Head of caudate nucleus (tissue), 42 donors: ENCODE results near the gene SIAH3.

Experiments used
- DNase-seq, 42 donors: peaks; one replicate each; pipeline versions ENCODE4 v3.0.0 to v3.0.0-alpha.2; 2020 to 2021; ENCODE audit warnings: mixed read lengths in 7 of 42
- intact Hi-C: fragments of 100-400 bp; cut with DNase I; formaldehyde crosslinking; loops from one replicate; pipeline ENCODE4 v1.15.0; 2022

SIAH3 gene

GRCh38 chr13:45865414-45865813 lies 13.9 kb upstream of the SIAH3 start:
- DNase-seq = no peak
- intact Hi-C loops = no loop called here

- peak in 37 of 42 donors; percentile 22 to 81 (median 53) for DNase-seq
- intact Hi-C loops = no loop called here
These were observed 12.4 kb upstream of the SIAH3 start for GRCh38 chr13:45863709-45864590.

GRCh38 chr13:45861322-45861721 lies 9.8 kb upstream of the SIAH3 start:
- intact Hi-C loops = no loop called here
- no peak for DNase-seq

- no peak for DNase-seq
- intact Hi-C loops = no loop called here
These were observed 8.7 kb upstream of the SIAH3 start for GRCh38 chr13:45860240-45860639.

GRCh38 chr13:45859705-45860104 lies 8.2 kb upstream of the SIAH3 start:
- intact Hi-C loops = no loop called here
- DNase-seq = no peak

- intact Hi-C loops = no loop called here
These were observed 941 bp upstream of the SIAH3 start for GRCh38 chr13:45852494-45852893.

DNA sequence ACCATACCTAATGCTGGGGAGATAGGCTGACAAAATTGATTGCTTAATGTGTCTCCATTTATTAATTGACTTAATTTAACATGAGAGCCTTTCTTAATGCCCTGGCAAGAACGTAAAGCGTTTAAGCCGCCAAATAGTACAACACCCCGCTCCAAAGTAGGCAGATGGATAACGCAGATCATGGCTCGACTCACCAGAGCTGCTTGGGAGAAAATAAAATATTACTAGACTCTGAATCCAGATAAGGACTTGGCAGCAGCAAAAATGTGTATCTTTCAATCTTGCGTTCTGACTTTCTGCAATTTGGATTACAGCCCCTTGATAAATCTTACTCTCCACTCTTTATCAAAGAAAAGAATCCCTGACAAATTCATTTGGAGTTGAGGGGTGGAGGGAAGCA lies 403 bp upstream of the SIAH3 start:
- intact Hi-C loops = no loop called here
- DNase-seq = peak in 3 of 42 donors; percentile 7 to 18 (median 14)

More at GRCh38 chr13:45852494-45852893, 941 bp upstream of the SIAH3 start:
- peak in 3 of 42 donors; percentile 5 to 12 (median 8) for DNase-seq

DNA sequence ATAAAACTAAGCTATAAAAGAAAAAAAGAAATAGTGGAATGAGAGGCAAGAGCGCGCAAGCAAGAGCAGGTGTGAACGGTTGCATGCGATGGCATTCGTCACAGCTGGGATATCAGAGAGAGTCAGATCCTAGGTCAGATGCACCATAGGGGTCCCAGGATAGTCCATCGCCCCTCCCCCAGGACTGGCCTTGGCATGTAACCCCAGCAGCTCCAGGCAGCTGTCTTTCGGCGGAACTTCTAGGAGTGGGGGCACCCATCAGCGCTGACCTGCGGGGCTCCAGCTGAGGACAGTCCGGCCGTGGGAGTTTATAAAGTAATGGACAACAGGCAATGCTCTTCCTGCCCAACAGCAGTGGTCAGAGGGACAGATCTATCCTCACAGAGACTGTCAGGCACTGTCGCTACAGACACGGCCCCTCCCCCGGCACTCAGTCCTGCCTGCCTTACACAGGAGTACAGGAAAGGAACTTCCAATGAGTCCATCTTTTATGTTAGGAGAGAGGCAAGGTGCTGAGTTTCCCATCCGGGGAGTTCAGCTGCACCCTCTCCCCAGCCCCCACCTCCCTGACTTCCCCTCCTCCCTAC lies 1.4 kb downstream of the SIAH3 start:
- peak in 1 of 42 donors; percentile 2 for DNase-seq
- intact Hi-C loops = no loop called here

- intact Hi-C loops = no loop called here
These were observed 2.1 kb downstream of the SIAH3 start for GRCh38 chr13:45849408-45849807.

DNA sequence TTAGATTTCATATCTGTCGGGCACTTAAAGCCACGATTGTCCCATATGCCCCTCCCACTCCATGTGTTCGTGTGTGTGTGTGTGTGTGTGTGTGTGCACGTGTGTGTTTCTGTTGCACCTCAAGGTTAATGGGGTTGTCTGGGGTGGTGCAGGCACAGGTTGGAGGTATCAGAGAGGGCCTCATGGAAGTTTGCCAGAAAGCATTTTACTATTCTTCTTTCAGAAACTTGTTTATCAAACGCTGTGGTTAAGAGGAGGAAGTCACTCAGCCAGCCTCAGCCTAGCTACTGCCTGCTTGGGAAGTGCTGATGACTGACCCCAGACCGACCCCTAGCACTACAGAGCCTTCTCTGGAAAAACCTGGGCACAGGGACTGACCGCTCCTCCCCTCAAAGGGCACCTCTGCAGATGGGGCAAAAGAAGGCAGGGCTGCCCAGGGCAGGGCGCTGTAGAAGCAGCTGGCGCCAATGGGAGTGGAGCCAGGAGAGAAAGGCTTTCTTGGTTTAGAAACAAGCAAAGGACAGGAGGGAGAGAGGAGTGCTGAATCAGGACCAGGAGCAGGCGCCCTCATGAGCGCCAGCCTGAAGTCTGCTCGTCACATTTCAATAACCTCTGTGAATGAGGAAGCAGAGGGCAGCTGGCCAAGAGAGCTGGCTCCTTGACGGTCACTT lies 3.9 kb downstream of the SIAH3 start:
- intact Hi-C loops = no loop called here

More at GRCh38 chr13:45849408-45849807, 2.1 kb downstream of the SIAH3 start:
- no peak for DNase-seq

GRCh38 chr13:45846681-45847080 lies 4.9 kb downstream of the SIAH3 start:
- intact Hi-C loops = no loop called here
- no peak for DNase-seq

More for the DNA sequence above, 3.9 kb downstream of the SIAH3 start:
- DNase-seq = peak in 2 of 42 donors; percentile 6 to 48

DNA sequence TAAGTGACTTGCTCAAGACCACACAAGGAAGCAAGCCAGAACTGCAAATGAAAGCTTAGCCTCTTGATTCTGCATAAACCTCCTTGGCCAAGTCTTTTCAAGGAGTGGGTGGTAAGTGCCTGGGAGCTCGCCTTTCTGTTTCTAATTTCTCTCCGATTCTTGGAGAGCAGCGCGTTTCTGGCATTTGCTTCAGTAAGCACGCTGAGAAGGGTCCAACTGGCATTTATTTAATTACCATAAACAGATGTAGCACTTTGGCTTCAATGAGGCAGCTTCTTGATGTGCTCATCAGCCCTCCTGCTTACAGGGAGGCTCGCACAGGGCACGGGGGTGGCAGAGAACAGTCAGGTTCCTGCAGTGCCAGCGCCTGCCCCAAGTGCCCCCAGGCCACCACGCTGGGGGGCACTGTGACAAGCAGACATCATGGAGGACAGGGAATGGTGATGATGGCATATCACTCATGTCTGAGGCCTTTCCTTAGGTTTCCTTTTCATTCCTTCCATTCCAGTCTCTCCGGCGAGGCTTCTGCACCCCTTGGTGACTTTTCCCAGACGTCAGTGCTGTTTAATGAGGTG lies 13.3 kb downstream of the SIAH3 start:
- peak in 5 of 42 donors; percentile 12 to 59 (median 23) for DNase-seq
- intact Hi-C loops = no loop called here

GRCh38 chr13:45837111-45837510 lies 14.4 kb downstream of the SIAH3 start:
- DNase-seq = no peak
- intact Hi-C loops = no loop called here

DNA sequence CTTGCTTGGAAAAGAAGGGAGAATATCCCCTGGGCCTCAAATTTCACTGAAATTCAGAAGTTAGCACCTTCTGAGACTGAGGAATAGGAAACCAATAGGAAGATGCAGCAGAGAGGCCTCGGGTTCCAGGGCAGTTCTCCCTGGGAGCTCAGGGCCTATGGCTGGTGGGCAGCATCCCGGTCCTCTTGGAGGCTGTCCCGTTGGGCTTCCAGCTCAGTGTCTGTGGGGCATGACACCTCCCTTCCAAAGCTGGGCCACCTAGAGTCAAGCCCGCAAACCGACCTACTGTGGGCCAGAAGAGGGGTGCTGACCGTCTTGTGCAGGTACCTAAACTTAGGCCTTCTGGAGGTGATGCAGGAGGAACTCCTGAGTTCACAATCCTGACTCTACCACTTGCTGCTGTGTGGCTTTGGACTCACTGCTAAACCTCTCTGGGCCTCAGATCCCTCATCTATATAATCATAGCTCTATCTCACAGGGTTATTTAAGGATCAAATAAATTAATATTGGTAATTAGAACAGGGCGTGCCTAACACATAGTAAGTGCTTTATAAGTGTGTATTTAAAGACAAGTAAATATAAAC lies 17.1 kb downstream of the SIAH3 start:
- peak in 1 of 42 donors; percentile 32 for DNase-seq
- intact Hi-C loops = no loop called here

DNA sequence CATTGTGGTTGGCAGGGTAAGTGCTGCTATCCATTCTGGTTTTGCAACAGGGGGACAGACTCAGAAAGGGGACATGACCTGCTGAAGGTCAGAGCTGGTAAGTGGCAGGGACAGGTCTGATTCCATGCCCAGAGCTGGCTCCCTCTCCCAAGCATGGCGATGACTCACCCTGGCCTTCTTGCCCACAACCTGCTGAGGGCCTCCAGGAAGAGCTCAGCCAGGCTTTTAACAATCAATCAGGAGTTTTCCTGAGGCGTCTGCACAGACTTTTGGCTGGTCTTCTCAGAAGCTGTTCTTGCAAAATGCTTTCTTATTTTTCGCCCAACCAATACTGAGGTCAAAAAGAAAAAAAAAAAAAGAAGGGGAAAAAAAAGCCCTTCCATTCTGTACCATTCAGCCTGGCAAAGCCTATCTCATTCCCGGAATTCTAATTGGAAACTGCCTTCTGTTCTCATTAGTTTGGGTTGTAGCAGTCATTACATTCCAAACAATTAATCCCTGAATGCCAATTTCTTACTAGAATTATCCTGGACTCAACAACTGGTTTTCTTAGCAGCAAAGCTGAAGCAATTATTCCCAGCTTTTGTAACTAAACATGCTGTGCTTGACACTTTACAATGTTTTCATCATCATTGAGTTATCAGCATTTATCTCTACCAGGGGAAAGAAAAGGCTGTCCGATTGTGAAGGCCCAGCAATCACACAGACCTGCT lies 17.7 kb downstream of the SIAH3 start:
- peak in 14 of 42 donors; percentile 19 to 80 (median 39) for DNase-seq
- intact Hi-C loops = no loop called here

DNA sequence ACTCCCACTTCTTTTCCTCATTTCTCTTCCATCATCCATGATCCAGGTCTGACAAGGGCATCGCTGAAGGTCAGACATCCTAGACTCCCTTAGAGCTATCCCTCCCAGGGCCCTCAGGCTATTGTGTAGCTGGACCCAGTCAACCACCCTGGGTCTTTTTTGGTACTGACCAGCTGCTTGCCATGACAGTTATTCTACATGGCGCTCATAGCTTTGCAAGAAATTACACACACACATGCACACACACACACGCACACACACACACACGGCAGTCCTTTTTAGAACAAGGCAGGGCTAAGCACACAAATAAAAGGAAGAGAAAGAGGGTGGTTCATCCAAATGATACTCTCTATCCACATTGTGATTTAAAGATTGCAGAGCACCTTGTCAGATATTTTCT lies 18.3 kb downstream of the SIAH3 start:
- intact Hi-C loops = no loop called here
- DNase-seq = peak in 1 of 42 donors; percentile 10

DNA sequence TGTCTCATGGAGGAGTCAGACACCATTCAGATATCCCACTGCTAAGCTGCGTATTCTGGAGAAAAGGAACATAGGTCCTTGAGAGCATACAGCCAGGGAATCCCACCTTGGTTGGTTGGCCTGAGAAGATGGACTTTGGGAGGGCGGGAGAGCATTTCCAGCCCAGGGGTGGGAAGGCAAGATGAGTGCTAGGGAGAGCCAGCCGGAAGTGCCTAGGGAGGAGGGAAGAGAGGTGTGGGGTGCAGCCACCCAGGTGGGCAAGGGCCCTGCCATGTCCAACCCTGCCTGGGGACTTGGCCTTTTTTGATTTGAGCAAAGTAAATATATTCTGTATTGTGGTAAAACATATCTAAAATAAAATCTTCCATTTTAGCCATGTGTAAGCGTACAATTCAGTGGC lies 19.7 kb downstream of the SIAH3 start:
- intact Hi-C loops = no loop called here
- DNase-seq = no peak

DNA sequence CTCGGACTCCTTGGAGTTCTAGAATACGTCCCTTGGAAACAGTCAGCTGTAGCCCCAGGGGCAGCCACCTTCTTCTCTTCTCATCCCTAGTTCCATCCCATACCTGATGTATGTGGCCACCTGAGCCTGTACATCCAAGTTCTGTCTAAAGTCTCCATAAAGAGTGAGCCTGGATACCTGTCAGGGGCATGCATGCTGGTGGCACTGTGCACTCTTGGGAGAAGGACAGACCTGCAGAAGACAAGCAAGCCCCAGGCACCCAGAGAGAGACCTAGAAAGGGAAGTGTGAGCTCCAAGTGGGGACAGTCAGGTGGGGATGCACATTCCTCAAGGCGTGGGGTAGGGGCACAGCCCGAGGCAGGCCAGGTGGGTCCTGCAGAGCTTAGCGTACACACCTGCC lies 21.4 kb downstream of the SIAH3 start:
- peak in 1 of 42 donors; percentile 7 for DNase-seq
- intact Hi-C loops = no loop called here
